Measurements from ENCODE around the gene FAM120B.

FAM120B gene

GRCh38 chr6:170441316-170441715 lies 134.8 kb downstream of the FAM120B start:
- no peak for DNase-seq (ENCODE audit: low read depth in 3 of 3, low spot score in 1 of 3)

GRCh38 chr6:170442596-170442995 lies 136.0 kb downstream of the FAM120B start:
- DNase-seq (ENCODE audit: low read depth in 3 of 3, low spot score in 1 of 3), result no peak

GRCh38 chr6:170443151-170443662 lies 136.6 kb downstream of the FAM120B start:
- DNase-seq (ENCODE audit: low read depth in 3 of 3, low spot score in 1 of 3), result no peak

- no peak for DNase-seq (ENCODE audit: low read depth in 3 of 3, low spot score in 1 of 3)
These were observed 137.6 kb downstream of the FAM120B start for GRCh38 chr6:170444056-170444591.

GRCh38 chr6:170444811-170445211 lies 138.3 kb downstream of the FAM120B start:
- no peak for DNase-seq (ENCODE audit: low read depth in 3 of 3, low spot score in 1 of 3)

GRCh38 chr6:170445487-170445886 lies 138.9 kb downstream of the FAM120B start:
- no peak for DNase-seq (ENCODE audit: low read depth in 3 of 3, low spot score in 1 of 3)

GRCh38 chr6:170445971-170446370 lies 139.4 kb downstream of the FAM120B start:
- no peak for DNase-seq (ENCODE audit: low read depth in 3 of 3, low spot score in 1 of 3)

- no peak for DNase-seq (ENCODE audit: low read depth in 3 of 3, low spot score in 1 of 3)
These were observed 140.4 kb downstream of the FAM120B start for GRCh38 chr6:170446841-170447560.

GRCh38 chr6:170447561-170447930 lies 141.0 kb downstream of the FAM120B start:
- DNase-seq (ENCODE audit: low read depth in 3 of 3, low spot score in 1 of 3), result no peak

GRCh38 chr6:170448317-170448716 lies 141.8 kb downstream of the FAM120B start:
- DNase-seq (ENCODE audit: low read depth in 3 of 3, low spot score in 1 of 3), result no peak

GRCh38 chr6:170448751-170449630 lies 142.4 kb downstream of the FAM120B start:
- DNase-seq (ENCODE audit: low read depth in 3 of 3, low spot score in 1 of 3), result no peak

- no peak for DNase-seq (ENCODE audit: low read depth in 3 of 3, low spot score in 1 of 3)
These were observed 143.5 kb downstream of the FAM120B start for GRCh38 chr6:170449835-170450753.

- DNase-seq (ENCODE audit: low read depth in 3 of 3, low spot score in 1 of 3), result no peak
These were observed 144.6 kb downstream of the FAM120B start for GRCh38 chr6:170450916-170451761.

- no peak for DNase-seq (ENCODE audit: low read depth in 3 of 3, low spot score in 1 of 3)
These were observed 145.4 kb downstream of the FAM120B start for GRCh38 chr6:170451762-170452651.

GRCh38 chr6:170452767-170453545 lies 146.4 kb downstream of the FAM120B start:
- no peak for DNase-seq (ENCODE audit: low read depth in 3 of 3, low spot score in 1 of 3)

GRCh38 chr6:170453586-170454511 lies 147.3 kb downstream of the FAM120B start:
- DNase-seq (ENCODE audit: low read depth in 3 of 3, low spot score in 1 of 3), result no peak

Data from stimulated activated CD4-positive, alpha-beta T cell treated with anti-CD3 and anti-CD28 coated beads, TNF-alpha, amount 100 ng/mL, for 1 hour (primary cell).